B cell (primary cell): ENCODE measurements around the gene IFI16. TPM values are rescaled to one million over a fixed set of nuclear protein-coding genes. Genes with fewer than 3 reads are reported as not detected.
"Not testable (repeated sequence)": the region's sequence is repeated elsewhere in the genome, so short reads cannot be mapped to it uniquely, and the experiment has no call there.

ENCODE experiments used
- ATAC-seq: fragments of 200-7000 bp; cut with Tn5 transposase; one replicate; pipeline ENCODE4 v1.10.0; 2021; ENCODE audit warnings: low read depth, mild to moderate bottlenecking, moderate number of reproducible peaks, moderate library complexity
- CTCF ChIA-PET: fragments of 350-600 bp; sonication (Branson Sonifier 250); formaldehyde crosslinking; loops from one replicate; lab custom pipeline; 2021; ENCODE audit warnings: antibody characterized with exemption, inconsistent platforms; lab: Charles Lee
- POLR2A ChIA-PET: fragments of 350-600 bp; sonication (Branson Sonifier 250); formaldehyde crosslinking; loops from one replicate; lab custom pipeline; 2021; ENCODE audit warnings: antibody characterized with exemption; lab: Charles Lee
- DNase-seq: peaks from one replicate; pipeline ENCODE4 v3.0.0; 2013
- H2AFZ ChIP-seq: 2 replicates; pipeline ENCODE4 v1.6.1; 2012; ENCODE audit warnings: mild to moderate bottlenecking, low read depth, low read length; ENCODE audit not compliant: insufficient read depth, poor library complexity, severe bottlenecking
- H3K27ac ChIP-seq, 2 donors: 1 replicate in 1 of 2; 2 replicates in 1 of 2; pipeline ENCODE4 v1.5.1; 2012 to 2013; ENCODE audit warnings: low read length in 2 of 2, mild to moderate bottlenecking in 2 of 2, moderate library complexity in 1 of 2
- H3K27me3 ChIP-seq, 4 experiments: fragments of 200-600 bp in 1 of 4; sonication (generic) in 1 of 4; replicated peaks in 1 of 4; 1 replicate in 2 of 4; 2 replicates in 2 of 4; pipeline versions ENCODE4 v1.6.1 to v1.7.0; 2013 to 2016; ENCODE audit warnings: low read length in 3 of 4, mild to moderate bottlenecking in 2 of 4, mixed read lengths in 1 of 4, moderate library complexity in 1 of 4; ENCODE audit not compliant: insufficient read depth in 4 of 4, control insufficient read depth in 3 of 4; ENCODE audit errors: control extremely low read depth in 1 of 4
- H3K36me3 ChIP-seq, 2 experiments: replicated peaks in 1 of 2; 1 replicate in 1 of 2; 2 replicates in 1 of 2; pipeline versions ENCODE4 v1.6.1 to v1.7.1; 2013; ENCODE audit warnings: low read length in 1 of 2; ENCODE audit not compliant: insufficient read depth in 2 of 2, control insufficient read depth in 1 of 2; ENCODE audit errors: control extremely low read depth in 1 of 2, extremely low read depth in 1 of 2
- H3K4me1 ChIP-seq, 2 donors: fragments of 200-600 bp in 1 of 2; sonication (generic) in 1 of 2; 1 replicate in 1 of 2; 2 replicates in 1 of 2; pipeline versions ENCODE4 v1.5.1 to v1.6.1; 2013 to 2017; ENCODE audit warnings: low read length in 2 of 2; ENCODE audit not compliant: control insufficient read depth in 2 of 2, insufficient read depth in 2 of 2
- H3K4me2 ChIP-seq: replicated peaks from 2 replicates; pipeline ENCODE3; 2012; ENCODE audit warnings: mild to moderate bottlenecking, low read depth, low read length; ENCODE audit not compliant: poor library complexity, severe bottlenecking
- H3K4me3 ChIP-seq, 5 experiments: fragments of 200-600 bp in 1 of 5; sonication (generic) in 1 of 5; 1 replicate in 3 of 5; 2 replicates in 2 of 5; pipeline versions ENCODE4 v1.5.1 to v1.7.0; 2011 to 2016; ENCODE audit warnings: low read length in 4 of 5, mild to moderate bottlenecking in 4 of 5, low read depth in 2 of 5, control low read depth in 1 of 5, moderate library complexity in 1 of 5; ENCODE audit not compliant: insufficient read depth in 1 of 5; ENCODE audit errors: control extremely low read depth in 1 of 5, extremely low read depth in 1 of 5
- H3K79me2 ChIP-seq: fragments of 200-600 bp; sonication (generic); one replicate; pipeline ENCODE4 v1.6.0; 2016; ENCODE audit warnings: low read length; ENCODE audit not compliant: control insufficient read depth, insufficient read depth
- H3K9ac ChIP-seq: fragments of 200-600 bp; sonication (generic); 2 replicates; pipeline ENCODE4 v1.6.1; 2017; ENCODE audit warnings: mild to moderate bottlenecking, low read length, moderate library complexity
- H3K9me3 ChIP-seq, 3 donors: one replicate each; pipeline versions ENCODE4 v1.6.1 to v1.7.1; 2013; ENCODE audit warnings: low read length in 2 of 3; ENCODE audit not compliant: control insufficient read depth in 2 of 3, insufficient read depth in 1 of 3; ENCODE audit errors: control extremely low read depth in 1 of 3
- H4K20me1 ChIP-seq: 2 replicates; pipeline ENCODE4 v1.6.0; 2012; ENCODE audit warnings: mild to moderate bottlenecking, low read length; ENCODE audit not compliant: insufficient read depth, control insufficient read depth, poor library complexity, severe bottlenecking
- H3K27ac Mint-ChIP-seq: one replicate; pipeline ENCODE4 v1.8.0; 2021; ENCODE audit warnings: mixed read lengths
- H3K27me3 Mint-ChIP-seq: one replicate; pipeline ENCODE4 v1.8.0; 2021; ENCODE audit warnings: mixed read lengths
- H3K4me1 Mint-ChIP-seq: one replicate; pipeline ENCODE4 v1.8.0; 2021; ENCODE audit warnings: mixed read lengths
- H3K4me3 Mint-ChIP-seq: one replicate; pipeline ENCODE4 v1.8.0; 2021; ENCODE audit warnings: mixed read lengths
- H3K9me3 Mint-ChIP-seq: one replicate; pipeline ENCODE4 v1.8.0; 2022; ENCODE audit warnings: mixed read lengths; ENCODE audit not compliant: insufficient read depth
- CTCF ChIP-seq: fragments of 200-600 bp; IDR thresholded peaks from one replicate; pipeline ENCODE4 v1.8.0; 2022; ENCODE audit warnings: antibody characterized with exemption, mild to moderate bottlenecking
- EZH2 ChIP-seq: IDR thresholded peaks from 2 replicates; pipeline ENCODE4 v1.6.1; 2012; ENCODE audit warnings: borderline replicate concordance, low read depth, mild to moderate bottlenecking, moderate library complexity, low read length; ENCODE audit not compliant: insufficient read depth, poor library complexity, severe bottlenecking
- WGBS: methylation state at CpG from one replicate; pipeline ENCODE4 v1.1.5; 2013; ENCODE audit warnings: missing lambda C conversion rate; ENCODE audit not compliant: insufficient coverage; 5-methylcytosine and 5-hydroxymethylcytosine counted together
- intact Hi-C: fragments of 100-400 bp; cut with micrococcal nuclease; formaldehyde crosslinking; loops from one replicate; pipeline ENCODE4 v1.10.0; 2022
- polyA plus RNA-seq: library from polyadenylated mRNA; depleted of rRNA; stranded (reverse); fragments of >200 nt; gene quantifications from 2 replicates; pipeline ENCODE4 v1.2.3, GENCODE V29; 2012
- total RNA-seq, 2 donors: library from RNA; stranded (reverse); fragments of 120-200 nt in 1 of 2; gene quantifications; 1 replicate in 1 of 2; 2 replicates in 1 of 2; pipeline versions ENCODE4 v1.2.3 to v1.2.4, GENCODE V29; 2013 to 2022

Gene IFI16
- total and polyA plus RNA-seq, 2 donors (not counting 1 experiment from before 2014, with no cell fraction given): 89.0 to 176 TPM

GRCh38 chr1:159098596-159098995 lies 88.9 kb downstream of the IFI16 start:
- DNase-seq (no peak), ATAC-seq (no peak)
- no peaks in the 10 kb centered on the region for H3K4me1 ChIP-seq
- H3K79me2 ChIP-seq: no peaks in the 10 kb centered on the region
- no peaks in the 10 kb centered on the region for H3K36me3 ChIP-seq
- no peaks in the 10 kb centered on the region for H3K9me3 ChIP-seq
- no peak overlapping the region for H3K9ac ChIP-seq
- no peak overlapping the region for H3K27ac ChIP-seq
- H3K4me3 ChIP-seq: no peak overlapping the region
- no peak for TF ChIP-seq CTCF
- Mint-ChIP-seq H3K27me3 (no peaks in the 10 kb centered on the region), H3K4me1 (no peaks in the 10 kb centered on the region), H3K9me3 (no peaks in the 10 kb centered on the region), H3K27ac (no peak overlapping the region), H3K4me3 (no peak overlapping the region)
- intact Hi-C loops: no loop called here
- ChIA-PET POLR2A (no interaction called here), CTCF (interaction anchor here (0.6 kb wide), 1 partner anchor 57 kb away, joined by 4 read pairs; no protein-coding TSS in a partner anchor)
- H3K4me2 ChIP-seq: no peak overlapping the region
- H3K27me3 ChIP-seq: no peaks in the 10 kb centered on the region
- 100% methylated on average over 1 of the region's 3 CpGs for WGBS
- H2AFZ ChIP-seq: no peak overlapping the region
- no peaks in the 10 kb centered on the region for H4K20me1 ChIP-seq

- Mint-ChIP-seq H3K4me3 (no peak overlapping the region), H3K4me1 (no peaks in the 10 kb centered on the region), H3K27me3 (no peaks in the 10 kb centered on the region), H3K9me3 (no peaks in the 10 kb centered on the region), H3K27ac (no peak overlapping the region)
- Histone ChIP-seq H3K79me2 (no peaks in the 10 kb centered on the region), H3K9me3 (no peaks in the 10 kb centered on the region), H3K36me3 (no peaks in the 10 kb centered on the region), H2AFZ (no peak overlapping the region), H3K4me2 (no peak overlapping the region), H3K4me1 (no peaks in the 10 kb centered on the region), H3K9ac (no peak overlapping the region), H4K20me1 (no peaks in the 10 kb centered on the region), H3K27me3 (peaks cover 0 to 2% (median 0%) of the 10 kb centered on the region in 4 experiments), H3K27ac (no peak overlapping the region), H3K4me3 (no peak overlapping the region)
- no peak for DNase-seq
- no peak for ATAC-seq
- intact Hi-C loops: no loop called here
- ChIA-PET CTCF (no interaction called here), POLR2A (interaction anchor here (0.6 kb wide), 1 partner anchor 267 kb away, joined by 3 read pairs; no protein-coding TSS in a partner anchor)
- no CpG with 5 or more reads among the region's 1 CpG for WGBS
- TF ChIP-seq CTCF (no peak), EZH2 (no peak)
Observed at GRCh38 chr1:159100589-159100988, 90.9 kb downstream of the IFI16 start.

- H3K9me3 ChIP-seq, H3K36me3 ChIP-seq, H3K4me2 ChIP-seq, POLR2A ChIA-PET, H3K27ac ChIP-seq, H3K9ac ChIP-seq, H3K4me1 Mint-ChIP-seq, H3K27me3 Mint-ChIP-seq, H3K27ac Mint-ChIP-seq, H2AFZ ChIP-seq, H3K79me2 ChIP-seq, ATAC-seq, H3K4me3 ChIP-seq, DNase-seq, H3K4me1 ChIP-seq, intact Hi-C loops, H3K27me3 ChIP-seq, H3K4me3 Mint-ChIP-seq, H3K9me3 Mint-ChIP-seq, H4K20me1 ChIP-seq: not testable (repeated sequence)
- WGBS: no CpG with 5 or more reads among the region's 3 CpGs
- CTCF ChIA-PET: interaction anchor here (1.6 kb wide), 1 partner anchor 13 kb away, joined by 8 read pairs; no protein-coding TSS in a partner anchor
Observed at GRCh38 chr1:159103021-159103420, 93.3 kb downstream of the IFI16 start.
